SH-SY5Y (cell line): ENCODE measurements around the gene DLD.

Experiments used
- GATA2 ChIP-seq: IDR thresholded peaks from 2 replicates; pipeline ENCODE4 v1.6.1; 2011; ENCODE audit warnings: mild to moderate bottlenecking, low read depth, low read length
- GATA3 ChIP-seq: IDR thresholded peaks from 2 replicates; pipeline ENCODE4 v1.6.1; 2011; ENCODE audit warnings: low read depth, mild to moderate bottlenecking, low read length, moderate library complexity

The DLD gene

DNA sequence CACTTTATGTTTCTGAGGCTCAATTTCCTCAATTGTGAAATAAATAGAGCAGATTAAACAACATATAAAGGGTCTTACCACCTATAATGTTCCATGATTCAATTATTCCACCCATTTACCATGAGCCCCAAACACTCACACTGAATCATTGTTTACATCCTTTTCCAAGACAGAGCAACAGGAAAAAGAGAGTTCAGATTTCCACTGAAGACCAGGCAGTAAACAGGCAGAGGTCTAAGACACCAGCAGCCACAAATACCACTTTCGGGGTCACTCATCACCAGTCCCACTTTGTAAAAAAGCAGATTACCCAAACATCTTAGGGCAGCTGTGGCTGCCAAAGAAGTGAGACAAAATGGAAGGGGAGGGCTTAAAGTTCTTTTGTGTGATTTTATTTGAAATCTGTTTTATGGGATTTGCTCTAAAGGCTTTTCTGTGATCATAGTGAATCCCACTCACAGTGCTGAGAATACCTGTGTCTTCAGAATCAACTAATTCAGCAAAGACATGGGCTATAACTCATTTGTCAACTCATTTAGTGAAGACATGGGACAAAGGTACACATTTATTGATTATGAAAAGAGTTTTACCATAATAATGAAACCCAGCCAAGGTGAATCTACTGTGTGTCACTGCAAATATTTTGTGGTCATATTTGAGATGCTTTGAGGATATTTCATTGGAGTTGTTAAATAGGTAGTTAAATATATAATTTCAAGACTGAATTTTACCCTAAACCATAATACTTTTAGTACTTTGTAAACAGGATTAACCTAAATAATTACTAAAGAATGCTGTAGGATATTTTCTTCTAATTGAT, 24.8 kb upstream of the DLD start:
- no peak for TF ChIP-seq GATA2

DNA sequence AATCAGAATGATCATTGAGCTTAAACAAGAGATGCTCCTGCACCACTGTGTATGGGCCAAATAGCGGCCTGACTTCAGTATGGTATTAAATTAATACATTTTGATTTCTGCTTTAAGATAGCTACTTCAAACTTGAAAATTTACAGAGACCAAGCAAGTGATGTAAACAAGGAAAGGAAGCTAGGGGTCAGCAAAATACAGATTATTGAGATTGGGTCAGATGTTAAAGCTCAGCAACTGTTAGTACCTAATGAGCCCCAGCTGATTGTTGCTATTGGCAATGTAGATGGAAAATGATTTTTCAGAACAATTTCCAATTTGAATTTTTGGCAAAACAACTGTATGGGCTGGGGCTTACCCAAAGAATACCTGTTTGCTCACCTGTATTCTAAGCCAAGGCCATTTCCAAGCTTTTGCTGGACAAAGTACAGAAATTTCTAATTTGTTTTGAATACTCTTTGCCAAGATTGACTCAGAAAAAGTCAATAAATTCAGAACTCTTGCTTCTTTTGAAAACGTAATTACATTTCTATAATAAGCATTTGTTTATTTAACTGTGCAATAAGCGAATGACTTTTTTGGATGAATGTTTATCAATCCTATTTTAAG, 23.0 kb upstream of the DLD start:
- TF ChIP-seq GATA3 (no peak), GATA2 (no peak)

DNA sequence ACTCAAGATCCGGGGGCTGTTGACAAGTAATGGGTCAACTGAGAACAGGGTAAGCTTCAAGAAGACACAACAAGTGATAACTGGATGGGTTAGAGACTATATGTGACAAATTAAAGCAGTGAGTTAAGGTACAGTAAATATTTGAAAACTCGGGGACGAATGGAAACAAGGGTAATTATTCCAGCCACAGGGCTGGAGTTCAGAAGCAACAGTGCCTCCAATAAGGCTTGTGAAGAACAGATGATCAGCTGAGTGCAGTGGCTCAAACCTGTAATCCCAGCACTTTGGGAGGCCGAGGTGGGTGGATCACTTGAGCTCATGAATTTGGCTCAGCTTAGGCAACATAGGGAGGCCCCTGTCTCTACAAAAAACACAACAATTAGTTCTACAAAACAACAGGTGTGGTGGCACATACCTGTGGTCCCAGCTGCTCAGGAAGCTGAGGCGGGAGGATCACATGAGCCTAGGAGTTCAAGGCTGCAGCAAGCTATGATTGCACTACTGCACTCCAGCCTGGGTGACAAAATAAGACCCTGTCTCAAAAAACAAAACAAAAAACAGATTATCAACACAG, 20.5 kb upstream of the DLD start:
- no peak for TF ChIP-seq GATA2
- no peak for TF ChIP-seq GATA3

DNA sequence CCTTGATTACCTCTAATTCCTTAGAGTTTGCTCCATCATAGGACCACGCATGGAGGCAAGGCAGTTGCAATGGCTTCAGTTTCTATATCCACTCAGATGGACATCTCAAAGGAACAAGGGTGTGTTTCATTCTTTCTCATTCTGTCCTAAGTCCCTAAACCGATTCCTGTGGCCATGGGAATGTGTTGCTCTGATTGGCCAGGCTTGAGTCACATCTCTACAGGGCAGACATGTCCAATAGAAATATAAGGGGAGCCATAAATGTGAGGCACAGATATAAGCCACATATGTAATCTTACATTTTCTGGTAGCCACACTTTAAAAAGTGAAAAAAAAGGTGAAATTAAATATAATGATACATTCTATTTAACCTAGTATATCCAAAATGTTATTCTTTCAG, 16.9 kb upstream of the DLD start:
- no peak for TF ChIP-seq GATA2
- TF ChIP-seq GATA3 = no peak

GRCh38 chr7:107874605-107875446, 16.2 kb upstream of the DLD start:
- TF ChIP-seq GATA2 = peak; percentile 94
- peak; percentile 91 for TF ChIP-seq GATA3

GRCh38 chr7:107876916-107877315, 14.1 kb upstream of the DLD start:
- TF ChIP-seq GATA2 (no peak), GATA3 (no peak)

DNA sequence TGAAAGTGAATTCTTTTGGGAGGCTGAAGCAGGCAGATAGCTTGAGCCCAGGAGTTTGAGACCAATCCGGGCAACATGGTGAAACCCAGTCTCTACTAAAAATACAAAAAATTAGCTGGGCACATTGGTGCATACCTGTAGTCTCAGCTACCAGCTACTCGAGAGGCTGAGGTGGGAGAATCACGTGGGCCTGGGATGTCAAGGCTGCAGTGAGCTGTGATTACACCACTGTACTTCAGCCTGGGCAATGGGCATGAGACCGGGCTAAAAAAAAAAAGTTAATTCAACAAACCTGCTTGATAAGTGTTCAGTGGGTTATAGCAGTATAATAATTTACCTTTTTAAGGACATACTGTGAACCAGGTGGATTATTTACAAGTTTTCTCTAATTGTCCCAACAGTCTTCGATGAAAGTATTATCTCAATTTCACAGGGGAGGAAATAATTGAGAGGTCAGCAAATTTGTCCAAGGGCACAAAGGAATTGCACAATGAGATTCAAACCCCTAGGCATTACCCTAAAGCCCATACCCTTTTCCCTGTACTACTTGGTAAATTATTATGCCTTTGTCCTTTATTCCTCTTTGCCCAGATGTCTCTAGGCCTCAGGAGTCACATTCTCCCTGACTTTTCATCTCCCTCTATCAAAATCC, 13.1 kb upstream of the DLD start:
- TF ChIP-seq GATA3 (no peak), GATA2 (no peak)

GRCh38 chr7:107878636-107879035, 12.3 kb upstream of the DLD start:
- no peak for TF ChIP-seq GATA3
- no peak for TF ChIP-seq GATA2

- TF ChIP-seq GATA2 (no peak), GATA3 (no peak; the same call in 1 of the 2 replicates)
These were observed 11.5 kb upstream of the DLD start for GRCh38 chr7:107879400-107880035.

DNA sequence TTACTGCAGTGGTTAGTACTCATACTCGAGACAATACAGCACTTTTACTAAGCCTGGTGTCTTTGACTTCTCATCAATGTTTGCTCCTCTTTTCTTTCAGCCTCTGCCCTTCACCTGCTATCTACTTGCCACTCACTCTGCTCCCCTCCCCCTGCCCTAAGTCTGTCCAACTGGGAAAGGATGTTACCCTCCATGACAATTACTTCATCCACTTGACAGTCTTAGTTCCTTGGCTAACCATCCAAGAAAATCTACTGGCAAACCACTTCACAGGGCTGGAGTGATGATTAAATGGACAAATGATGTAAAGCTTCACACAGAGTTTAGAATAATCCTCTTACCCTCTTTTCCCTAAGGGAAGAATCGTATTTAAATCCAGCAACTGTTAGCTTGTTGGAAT, 8.2 kb upstream of the DLD start:
- TF ChIP-seq GATA2 (no peak), GATA3 (no peak)

GRCh38 chr7:107884066-107884818, 6.7 kb upstream of the DLD start:
- no peak for TF ChIP-seq GATA3
- no peak for TF ChIP-seq GATA2

GRCh38 chr7:107889992-107890391, 991 bp upstream of the DLD start:
- TF ChIP-seq GATA3 (no peak), GATA2 (peak; percentile 40; the same call in 1 of the 2 replicates)
